Epithelial cell of esophagus (primary cell): ENCODE results near the gene PFN4.
A peak's percentile ranks its signal among the peaks of the same experiment; 100 is the strongest.
"Not testable (repeated sequence)": the region's sequence is repeated elsewhere in the genome, so short reads cannot be mapped to it uniquely, and the experiment has no call there.

ENCODE experiments used
- DNase-seq: peaks from one replicate; pipeline ENCODE4 v3.0.0; 2010; ENCODE audit warnings: low read depth
- H3K4me3 ChIP-seq: 2 replicates; pipeline ENCODE4 v1.5.1; 2011; ENCODE audit warnings: mild to moderate bottlenecking, low read length, control low read depth
- TF ChIP-seq, protein P1 (sequence below): IDR thresholded peaks from 2 replicates; pipeline ENCODE4 v1.5.1; 2011; ENCODE audit warnings: low read depth, mild to moderate bottlenecking, low read length, control low read depth, inconsistent platforms; ENCODE audit not compliant: insufficient read depth; ENCODE audit errors: missing control alignments

PFN4 gene

DNA sequence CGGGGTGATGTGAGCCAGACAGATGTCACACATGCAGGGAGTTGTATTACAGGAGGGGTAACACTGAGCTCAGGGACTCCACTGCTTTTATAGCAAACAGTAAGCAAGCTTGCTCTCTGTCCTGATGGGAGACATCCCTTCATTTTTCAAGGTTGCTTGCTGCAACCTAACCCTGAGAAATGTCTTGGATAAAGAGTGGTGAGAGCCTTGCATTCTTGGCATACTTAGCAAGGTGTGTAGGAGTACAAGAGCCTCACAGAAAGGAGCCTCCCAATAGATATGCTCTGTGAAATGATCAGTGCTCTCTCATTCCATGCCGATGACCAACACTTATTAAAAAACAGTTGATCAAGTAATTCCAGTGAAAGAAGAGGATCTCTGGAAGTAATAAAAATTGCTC is 8.1 kb downstream of the PFN4 start:
- no peak overlapping the region for H3K4me3 ChIP-seq
- peak; percentile 30 for DNase-seq
- TF ChIP-seq, protein P1, sequence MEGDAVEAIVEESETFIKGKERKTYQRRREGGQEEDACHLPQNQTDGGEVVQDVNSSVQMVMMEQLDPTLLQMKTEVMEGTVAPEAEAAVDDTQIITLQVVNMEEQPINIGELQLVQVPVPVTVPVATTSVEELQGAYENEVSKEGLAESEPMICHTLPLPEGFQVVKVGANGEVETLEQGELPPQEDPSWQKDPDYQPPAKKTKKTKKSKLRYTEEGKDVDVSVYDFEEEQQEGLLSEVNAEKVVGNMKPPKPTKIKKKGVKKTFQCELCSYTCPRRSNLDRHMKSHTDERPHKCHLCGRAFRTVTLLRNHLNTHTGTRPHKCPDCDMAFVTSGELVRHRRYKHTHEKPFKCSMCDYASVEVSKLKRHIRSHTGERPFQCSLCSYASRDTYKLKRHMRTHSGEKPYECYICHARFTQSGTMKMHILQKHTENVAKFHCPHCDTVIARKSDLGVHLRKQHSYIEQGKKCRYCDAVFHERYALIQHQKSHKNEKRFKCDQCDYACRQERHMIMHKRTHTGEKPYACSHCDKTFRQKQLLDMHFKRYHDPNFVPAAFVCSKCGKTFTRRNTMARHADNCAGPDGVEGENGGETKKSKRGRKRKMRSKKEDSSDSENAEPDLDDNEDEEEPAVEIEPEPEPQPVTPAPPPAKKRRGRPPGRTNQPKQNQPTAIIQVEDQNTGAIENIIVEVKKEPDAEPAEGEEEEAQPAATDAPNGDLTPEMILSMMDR, result no peak

DNA sequence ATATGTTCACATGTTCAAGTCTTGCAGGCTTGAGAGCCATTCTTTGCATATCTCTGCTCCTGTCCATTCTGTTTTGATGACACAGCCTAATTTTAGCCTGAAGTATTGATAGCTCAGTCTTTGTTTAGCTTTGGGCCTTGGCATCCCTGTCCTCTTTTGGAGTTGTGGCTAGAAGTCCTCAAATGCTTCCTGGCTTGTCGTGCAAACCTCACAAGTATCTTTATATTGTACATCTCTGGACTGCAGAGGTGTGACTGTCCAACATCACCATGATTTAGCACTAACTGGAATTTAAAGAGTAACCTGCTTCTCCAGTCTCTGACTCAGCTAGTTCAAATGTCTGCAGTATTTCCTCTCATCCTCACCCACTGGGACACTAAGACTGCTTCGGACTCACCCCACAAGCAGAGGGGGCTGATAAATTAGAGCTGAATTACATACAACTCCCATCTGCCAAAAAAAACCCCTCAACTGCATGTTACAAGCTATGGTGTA is 11.7 kb downstream of the PFN4 start:
- TF ChIP-seq, protein P1, result no peak
- peak; percentile 82 for DNase-seq
- no peak overlapping the region for H3K4me3 ChIP-seq

DNA sequence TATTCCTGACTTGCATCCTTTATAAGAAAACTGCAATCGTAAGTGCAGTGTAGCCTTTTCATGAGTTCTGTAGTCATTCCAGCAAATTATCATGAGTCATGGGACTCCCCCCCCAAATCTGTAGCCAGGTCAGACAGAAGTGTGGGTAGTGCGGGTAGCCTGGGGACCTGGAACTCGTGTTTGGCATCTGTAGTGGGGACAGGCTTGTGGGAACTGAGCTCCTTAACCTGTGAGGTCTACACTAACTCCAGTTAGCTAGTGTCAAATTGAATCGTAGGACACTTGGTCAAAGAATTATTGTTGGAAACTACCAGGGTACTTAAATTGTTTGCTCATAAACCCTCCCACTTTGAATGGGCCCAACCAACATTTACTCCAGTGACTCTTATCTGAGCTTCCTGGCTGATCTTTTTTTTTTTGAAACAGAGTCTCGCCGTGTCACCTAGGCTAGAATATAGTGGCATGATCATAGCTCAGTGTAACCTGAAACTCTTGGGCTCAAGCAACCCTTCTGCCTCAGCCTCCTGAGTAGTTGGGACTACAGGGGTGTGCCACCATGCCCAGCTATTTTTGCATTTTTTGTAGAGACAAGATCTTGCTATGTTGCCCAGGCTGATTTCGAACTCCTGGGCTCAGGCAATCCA is 12.4 kb downstream of the PFN4 start:
- no peak overlapping the region for H3K4me3 ChIP-seq
- TF ChIP-seq, protein P1, result no peak
- DNase-seq, result peak; percentile 15

DNA sequence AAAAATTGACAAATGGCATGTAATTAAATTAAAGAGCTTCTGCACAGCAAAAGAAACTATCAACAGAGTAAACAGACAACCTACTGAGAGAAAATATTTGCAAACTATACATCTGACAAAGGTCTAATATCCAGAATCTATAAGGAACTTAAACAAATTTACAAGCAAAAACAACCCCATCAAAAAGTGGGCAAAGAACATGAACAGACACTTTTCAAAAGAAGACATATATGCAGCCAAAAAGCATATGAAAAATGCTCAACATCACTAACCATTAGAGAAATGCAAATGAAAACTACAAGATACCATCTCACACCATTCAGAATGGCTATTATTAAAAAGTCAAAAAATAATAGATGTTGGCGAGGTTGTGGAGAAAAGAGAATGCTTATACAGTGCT is 13.7 kb downstream of the PFN4 start:
- H3K4me3 ChIP-seq, DNase-seq: not testable (repeated sequence)

DNA sequence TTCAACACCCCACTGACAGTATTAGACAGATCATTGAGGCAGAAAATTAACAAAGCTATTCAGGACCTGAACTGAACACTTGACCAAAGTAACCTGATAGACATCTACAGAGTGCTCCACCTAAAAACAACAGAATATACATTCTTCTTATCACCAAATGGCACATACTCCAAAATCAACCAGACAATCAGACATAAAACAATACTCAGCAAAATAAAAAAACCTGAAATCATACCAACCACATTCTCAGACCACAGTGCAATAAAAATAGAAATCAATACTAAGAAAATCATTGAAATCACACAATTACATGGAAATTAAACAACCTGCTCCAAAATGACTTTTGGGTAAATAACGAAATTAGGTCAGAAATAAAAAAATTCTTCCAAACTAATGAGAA is 15.8 kb downstream of the PFN4 start:
- TF ChIP-seq, protein P1, result no peak
- no peak for DNase-seq
- H3K4me3 ChIP-seq, result no peak overlapping the region

DNA sequence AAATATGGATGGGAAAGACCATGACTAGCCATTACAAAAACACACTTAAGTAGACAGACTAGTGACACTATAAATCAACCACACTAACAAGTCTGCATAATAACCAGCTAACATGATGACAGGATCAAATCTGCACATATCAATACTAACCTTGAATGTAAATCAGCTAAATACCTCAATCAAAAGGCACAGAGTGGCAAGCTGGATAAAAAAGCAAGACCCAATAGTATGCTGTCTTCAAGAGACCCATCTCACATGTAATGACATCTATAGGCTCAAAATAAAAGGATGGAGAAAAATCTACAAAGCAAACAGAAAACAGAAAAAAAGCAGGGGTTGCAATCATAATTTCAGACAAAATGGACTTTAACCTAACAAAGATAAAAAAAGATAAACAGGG is 16.3 kb downstream of the PFN4 start:
- TF ChIP-seq, protein P1, result no peak

DNA sequence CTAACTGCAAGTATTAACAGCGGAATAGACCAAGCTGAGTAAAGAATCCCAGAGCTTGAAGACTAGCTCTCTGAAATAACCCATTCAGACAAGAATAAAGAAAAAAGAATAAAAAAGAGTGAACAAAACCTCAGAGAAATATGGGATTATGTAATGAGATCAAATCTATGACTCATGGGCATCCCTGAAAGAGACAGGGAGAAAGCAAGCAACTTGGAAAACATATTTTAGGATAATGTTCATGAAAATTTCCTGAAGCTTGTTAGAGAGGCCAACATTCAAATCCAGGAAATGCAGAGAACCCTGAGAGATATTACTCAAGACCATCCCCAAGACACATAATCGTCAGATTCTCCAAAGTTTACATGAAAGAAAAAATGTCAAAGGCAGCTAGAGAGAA is 17.3 kb downstream of the PFN4 start:
- H3K4me3 ChIP-seq, result no peak overlapping the region
- TF ChIP-seq, protein P1, result no peak
- DNase-seq, result peak; percentile 40

More for the DNA sequence above, 16.3 kb downstream of the PFN4 start:
- H3K4me3 ChIP-seq, result no peak overlapping the region
- no peak for DNase-seq

DNA sequence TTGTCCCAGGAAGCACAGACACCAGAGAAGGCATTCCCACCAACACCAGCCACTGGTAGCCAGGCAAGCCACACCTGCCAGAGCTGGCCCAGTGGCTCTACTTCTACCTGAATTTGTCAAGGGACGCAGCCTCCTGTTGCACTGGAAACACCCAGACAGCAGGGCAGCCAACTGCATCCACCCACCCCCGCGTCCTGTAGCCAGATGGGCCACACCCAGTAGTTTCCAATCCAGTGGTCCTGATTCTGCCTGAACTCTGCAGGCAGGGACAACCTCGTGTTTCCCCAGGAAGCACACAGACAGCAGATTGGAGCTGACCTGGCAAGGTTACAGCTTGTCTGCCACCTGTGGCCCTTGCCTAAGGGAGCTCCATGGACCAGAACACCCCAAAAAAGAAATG is 18.2 kb downstream of the PFN4 start:
- no peak overlapping the region for H3K4me3 ChIP-seq
- TF ChIP-seq, protein P1, result no peak
- no peak for DNase-seq
